Stimulated activated CD8-positive, alpha-beta memory T cell treated with anti-CD3 and anti-CD28 coated beads, Interleukin-15, amount 100 ng/mL, for 24 hours (primary cell): ENCODE measurements around the gene HES7.

ENCODE experiments used
- DNase-seq: peaks from one replicate; pipeline ENCODE4 v3.0.0-alpha.2; 2020; ENCODE audit warnings: low read depth

Gene HES7

DNA sequence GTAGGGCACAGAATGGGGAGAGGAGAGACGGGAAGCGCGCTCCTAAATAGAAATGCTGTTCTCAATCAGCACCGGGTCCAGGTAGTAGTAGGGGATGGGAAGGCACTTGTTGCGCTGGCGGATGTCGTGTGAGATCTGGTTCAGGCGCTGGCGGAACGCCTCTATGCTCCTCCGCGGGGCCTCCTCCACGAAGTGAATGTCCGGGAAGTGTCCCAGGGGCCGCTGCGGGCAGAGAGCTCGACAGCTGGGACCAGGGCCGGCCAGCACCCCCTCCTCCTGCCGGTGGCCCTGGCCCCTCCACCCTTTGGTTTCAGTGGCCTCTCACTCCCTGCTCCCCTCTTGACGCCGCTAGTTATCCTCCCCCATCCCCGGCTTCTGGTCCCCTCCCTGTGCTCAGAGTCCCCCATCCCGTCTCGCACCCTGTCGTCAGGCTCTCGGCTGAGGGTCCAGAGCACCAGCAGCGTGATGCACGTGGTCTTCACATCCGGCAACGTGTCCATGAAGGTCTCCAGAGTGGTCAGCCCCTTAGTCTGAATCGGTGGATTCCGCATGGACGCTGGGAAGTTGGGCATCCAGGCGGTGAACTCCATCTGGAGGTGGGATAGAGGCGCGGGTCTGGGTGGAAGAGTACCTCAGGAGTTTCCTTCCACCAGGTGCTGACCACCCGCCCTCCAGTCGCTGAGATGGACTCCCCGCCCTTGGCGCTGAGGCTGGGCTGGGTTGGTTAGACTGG lies 51.0 kb downstream of the HES7 start:
- no peak for DNase-seq

DNA sequence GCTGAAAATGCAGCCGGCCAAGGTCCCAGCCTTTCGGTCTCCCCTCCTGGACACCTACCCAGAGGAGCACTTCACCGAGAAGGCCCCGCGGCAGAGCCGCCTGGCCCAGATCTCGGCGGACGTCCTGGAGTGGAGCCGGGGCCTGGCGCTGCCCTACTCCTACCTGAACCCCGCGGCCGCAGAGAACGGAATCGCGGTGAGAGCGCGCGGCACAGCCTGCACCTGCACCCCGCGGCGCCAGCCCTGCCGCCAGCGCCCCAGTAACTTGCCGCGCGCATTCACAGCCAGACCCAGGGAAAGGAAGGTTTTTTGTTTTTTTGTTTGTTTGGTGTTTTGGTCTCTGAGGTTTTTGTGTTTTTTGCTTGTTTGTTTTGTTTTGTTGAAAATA lies 51.6 kb downstream of the HES7 start:
- DNase-seq = no peak

DNA sequence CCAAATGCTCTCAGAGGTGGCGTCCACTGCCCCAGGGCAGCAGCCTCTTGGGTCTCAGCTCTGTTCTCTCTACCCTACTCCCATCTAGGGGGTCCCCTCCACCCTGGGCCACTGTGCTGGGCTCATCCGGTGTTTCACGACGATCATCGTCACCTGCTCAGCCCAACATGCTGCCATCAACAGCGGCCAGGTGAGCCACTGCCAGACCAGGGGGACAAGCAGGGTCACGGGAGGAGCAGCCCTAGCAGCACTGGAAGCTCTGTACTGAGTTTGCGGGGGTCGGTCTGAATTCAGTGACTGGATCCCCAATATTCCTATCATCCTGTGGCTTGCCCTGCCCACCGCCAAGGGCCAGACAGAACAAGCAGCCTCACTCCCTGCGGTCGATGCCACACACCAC lies 52.4 kb downstream of the HES7 start:
- no peak for DNase-seq
